GM23248 (cell line): ENCODE results near the gene TAOK3.

ENCODE experiments used
- EZH2 ChIP-seq: fragments of 200-600 bp; sonication (generic); IDR thresholded peaks from 2 replicates; pipeline ENCODE4 v1.6.1; 2018; ENCODE audit warnings: antibody characterized with exemption, mild to moderate bottlenecking; ENCODE audit not compliant: insufficient read depth, poor library complexity, severe bottlenecking
- EZH2phosphoT487 ChIP-seq: fragments of 200-600 bp; sonication (generic); IDR thresholded peaks from 2 replicates; pipeline ENCODE4 v1.6.1; 2018; ENCODE audit warnings: antibody characterized with exemption, moderate library complexity, mild to moderate bottlenecking, low read depth; ENCODE audit not compliant: insufficient read depth

DNA sequence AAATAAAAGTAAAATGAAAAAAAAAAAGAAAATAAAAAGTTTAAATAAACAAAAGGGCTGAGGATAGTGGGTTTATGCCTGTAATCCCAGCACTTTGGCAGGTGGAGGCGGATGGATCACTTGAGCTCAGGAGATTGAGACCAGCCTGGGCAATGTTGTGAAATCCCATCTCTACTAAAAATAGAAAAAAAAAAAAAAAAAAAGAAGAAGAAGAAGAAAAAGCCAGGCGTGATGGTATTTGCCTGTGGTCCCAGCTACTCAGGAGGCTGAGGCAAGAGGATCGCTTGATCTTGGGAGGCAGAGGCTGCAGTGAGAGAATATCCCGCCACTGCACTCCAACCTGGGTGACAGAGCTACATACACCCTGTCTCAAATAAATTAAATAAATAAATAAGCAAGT lies 3.9 kb downstream of the TAOK3 start:
- TF ChIP-seq EZH2 (no peak), EZH2phosphoT487 (no peak)
